Stimulated activated naive CD8-positive, alpha-beta T cell treated with anti-CD3 and anti-CD28 coated beads, Interleukin-15, amount 100 ng/mL, for 72 hours (primary cell): ENCODE measurements around the gene LRRC32.

Source experiments
- ATAC-seq: fragments of 150-1000 bp; cut with Tn5 transposase; 2 replicates; pipeline ENCODE4 v1.10.0; 2021; ENCODE audit warnings: mild to moderate bottlenecking, moderate library complexity
- DNase-seq, 2 donors: peaks; one replicate each; pipeline ENCODE4 v3.0.0; 2021 to 2022
- H3K27ac Mint-ChIP-seq, 2 donors: one replicate each; pipeline ENCODE4 v1.8.0; 2022; ENCODE audit warnings: mild to moderate bottlenecking in 2 of 2, mixed read lengths in 2 of 2, moderate library complexity in 2 of 2
- H3K27me3 Mint-ChIP-seq: one replicate; pipeline ENCODE4 v1.8.0; 2022; ENCODE audit warnings: mixed read lengths
- H3K4me1 Mint-ChIP-seq: one replicate; pipeline ENCODE4 v1.8.0; 2022; ENCODE audit warnings: mild to moderate bottlenecking, mixed read lengths
- H3K4me3 Mint-ChIP-seq, 2 donors: one replicate each; pipeline ENCODE4 v1.8.0; 2022; ENCODE audit warnings: mild to moderate bottlenecking in 2 of 2, mixed read lengths in 2 of 2, moderate library complexity in 1 of 2
- H3K9me3 Mint-ChIP-seq, 2 donors: one replicate each; pipeline ENCODE4 v1.8.0; 2022; ENCODE audit warnings: mixed read lengths in 2 of 2

The LRRC32 gene

DNA sequence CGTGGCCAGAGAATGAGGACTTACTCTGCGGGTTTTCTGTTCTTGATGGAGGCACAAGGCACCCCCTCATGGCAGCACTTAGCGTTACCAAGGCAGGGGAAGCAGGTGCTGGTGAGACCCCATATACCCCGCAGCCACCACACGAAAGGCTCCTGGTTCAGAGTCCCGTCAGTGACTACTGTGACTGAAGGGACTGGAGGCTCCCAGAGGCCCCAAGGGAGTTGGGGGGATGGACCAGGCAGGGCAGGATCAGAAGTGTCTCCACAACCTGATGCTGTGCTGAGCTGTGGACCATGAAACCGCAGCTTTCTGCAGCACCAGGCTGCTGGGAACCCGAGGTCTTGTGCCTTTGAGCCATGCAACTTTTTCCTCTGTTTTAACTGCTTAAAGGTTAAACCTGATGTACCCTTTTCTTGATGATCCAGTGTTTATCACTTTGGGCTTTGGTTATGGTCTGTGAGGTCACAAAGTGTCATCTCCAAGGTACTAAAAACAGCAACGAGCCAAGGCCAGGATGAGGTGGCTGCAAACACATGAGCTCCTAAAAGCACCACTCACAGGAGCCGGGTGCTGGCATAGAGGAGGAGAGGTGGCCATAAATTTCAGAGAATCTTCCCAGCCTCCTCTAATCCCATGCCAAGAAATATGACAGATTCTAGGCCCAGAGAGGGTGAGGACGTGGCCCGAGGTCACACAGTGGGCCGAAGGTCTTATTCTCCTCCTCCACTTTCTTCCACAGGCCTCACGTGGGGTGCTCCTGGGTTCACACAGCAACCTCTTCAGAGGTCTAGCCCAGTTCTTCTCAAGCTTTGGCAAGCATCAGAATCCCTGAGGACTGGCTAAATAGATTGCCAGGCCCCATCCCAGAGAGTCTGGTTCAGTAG is 4.2 kb upstream of the LRRC32 start:
- Mint-ChIP-seq H3K27me3 (peaks cover 30% of the 10 kb centered on the region), H3K9me3 (no peaks in the 10 kb centered on the region), H3K4me3 (no peak overlapping the region), H3K4me1 (peaks cover 86% of the 10 kb centered on the region), H3K27ac (no peak overlapping the region)
- DNase-seq (no peak), ATAC-seq (no peak)

DNA sequence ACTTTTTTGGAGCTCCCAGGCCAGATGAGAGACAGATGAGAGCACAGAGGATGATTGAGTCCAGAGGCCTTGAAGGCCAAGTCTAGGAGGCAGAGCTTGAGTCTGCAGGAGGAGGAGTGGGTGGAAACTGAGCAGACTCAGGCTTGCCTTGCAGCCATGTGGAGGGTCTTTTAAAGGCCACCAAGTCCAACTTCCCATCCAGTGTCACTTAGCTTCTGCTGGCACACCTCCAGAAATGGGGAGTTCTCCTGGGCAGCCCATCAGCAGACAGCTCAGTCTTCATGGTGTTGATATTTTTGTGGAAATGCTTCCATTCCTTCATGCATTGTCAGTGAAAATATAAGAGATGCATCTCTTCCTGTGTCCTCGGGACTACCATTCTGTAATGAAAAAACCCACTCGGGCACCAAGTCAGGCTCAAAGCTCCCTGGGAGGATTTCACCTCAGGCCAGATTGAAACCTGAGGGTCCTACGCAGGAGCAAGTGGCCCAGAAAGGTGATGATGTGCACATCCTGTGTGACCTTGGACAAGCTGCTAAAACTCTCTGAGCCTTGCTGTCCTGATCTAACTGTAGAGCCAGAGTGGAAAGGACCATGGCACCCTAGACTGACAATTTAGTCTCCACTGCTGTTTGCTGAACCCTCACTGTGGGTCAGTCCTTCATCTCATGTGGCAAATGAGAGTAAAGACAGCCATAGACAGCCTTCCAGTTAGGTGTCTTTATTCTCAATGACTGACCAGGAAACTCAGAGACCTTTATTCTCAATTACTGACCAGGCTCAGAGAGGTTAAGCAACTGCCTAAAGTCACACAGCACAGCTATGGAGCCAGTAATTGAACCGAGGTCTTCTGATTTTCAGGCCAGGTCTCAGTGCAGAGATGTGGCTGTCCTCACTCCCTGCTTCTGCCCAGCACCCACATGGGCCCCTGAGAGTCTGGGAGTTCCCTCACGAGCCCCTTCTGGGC is 2.9 kb upstream of the LRRC32 start:
- Mint-ChIP-seq H3K27me3 (peaks cover 34% of the 10 kb centered on the region), H3K4me1 (peaks cover 82% of the 10 kb centered on the region), H3K4me3 (peak overlapping the region; percentile 63 to 65), H3K27ac (peak overlapping the region; percentile 53 to 78), H3K9me3 (no peaks in the 10 kb centered on the region)
- no peak for DNase-seq
- no peak for ATAC-seq

DNA sequence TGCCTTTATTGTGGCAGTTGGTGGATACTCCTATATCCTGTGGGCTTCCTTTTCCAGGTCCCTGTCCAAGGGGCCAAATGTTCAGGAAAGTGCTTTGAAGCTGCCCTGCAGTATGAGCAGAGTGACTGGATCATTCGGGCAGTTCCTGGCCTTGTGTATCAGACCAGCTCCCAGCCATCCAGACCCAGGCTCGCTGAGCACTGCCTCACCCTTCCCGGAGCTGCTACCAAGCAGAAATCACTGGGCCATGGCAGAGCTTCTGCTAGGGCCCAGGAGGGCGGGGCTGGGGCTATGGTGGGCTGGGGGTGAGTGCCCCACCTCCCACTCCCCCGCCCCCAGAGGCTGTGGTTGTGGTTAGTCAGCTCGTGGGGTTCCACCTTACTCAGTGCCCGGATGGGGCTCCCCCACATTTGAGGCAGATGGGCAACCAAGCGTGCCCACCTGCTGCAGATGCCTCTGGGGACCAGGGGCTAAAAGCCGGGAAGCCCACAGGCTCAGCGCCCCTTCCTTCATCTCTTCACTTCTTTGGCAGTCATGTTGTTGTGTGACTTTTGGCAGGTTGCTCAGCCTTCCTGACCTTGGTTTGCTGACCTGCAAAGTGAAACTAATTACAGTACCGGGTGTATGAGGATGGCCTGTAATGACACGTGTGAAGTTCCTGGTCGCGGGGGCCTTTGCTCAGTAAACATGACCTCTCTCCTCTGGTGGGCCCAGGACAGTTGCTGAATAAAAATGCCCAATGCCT is 2.1 kb upstream of the LRRC32 start:
- DNase-seq (peak; percentile 49 to 54), ATAC-seq (peak; percentile 68)
- Mint-ChIP-seq H3K9me3 (no peaks in the 10 kb centered on the region), H3K4me1 (peaks cover 82% of the 10 kb centered on the region), H3K27ac (peak overlapping the region; percentile 53 to 78), H3K27me3 (peaks cover 33% of the 10 kb centered on the region), H3K4me3 (peak overlapping the region; percentile 63 to 65)

DNA sequence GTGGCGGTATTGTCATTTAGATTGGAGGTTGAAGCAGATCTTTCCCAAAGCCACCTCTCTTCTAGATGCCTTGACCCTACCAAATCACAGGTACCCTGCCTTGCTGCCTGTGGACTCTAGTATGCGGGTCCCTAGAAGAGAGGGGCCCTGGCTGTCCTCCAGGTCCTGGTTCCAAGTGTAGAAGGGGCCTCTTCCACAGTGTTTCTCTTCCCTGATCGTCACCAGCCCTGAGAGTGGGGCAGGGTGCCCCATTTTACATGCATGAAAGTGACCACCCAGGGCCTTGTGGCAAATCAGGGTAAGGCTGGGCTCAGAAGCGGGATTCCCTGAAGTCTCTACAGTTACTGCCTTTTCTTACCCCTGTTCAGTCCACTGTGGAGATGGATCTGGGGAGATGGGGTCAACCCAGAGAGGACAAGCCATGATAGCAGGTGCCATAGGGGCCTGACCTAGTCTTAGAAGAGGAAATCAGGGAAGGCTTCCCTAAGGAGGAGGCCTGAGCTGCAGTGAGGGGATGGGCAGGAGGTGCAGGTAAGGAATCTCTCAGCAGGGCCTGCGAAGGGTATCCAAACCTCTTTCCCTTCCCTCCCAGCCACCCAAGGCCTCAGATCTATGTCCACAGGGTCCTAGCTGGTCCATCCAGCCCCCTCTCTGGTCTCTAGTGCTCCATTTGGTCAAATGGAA is 1.2 kb upstream of the LRRC32 start:
- Mint-ChIP-seq H3K9me3 (no peaks in the 10 kb centered on the region), H3K27ac (no peak overlapping the region), H3K4me3 (peak overlapping the region; percentile 49 to 50), H3K27me3 (peaks cover 33% of the 10 kb centered on the region), H3K4me1 (peaks cover 82% of the 10 kb centered on the region)
- ATAC-seq (no peak), DNase-seq (no peak)

DNA sequence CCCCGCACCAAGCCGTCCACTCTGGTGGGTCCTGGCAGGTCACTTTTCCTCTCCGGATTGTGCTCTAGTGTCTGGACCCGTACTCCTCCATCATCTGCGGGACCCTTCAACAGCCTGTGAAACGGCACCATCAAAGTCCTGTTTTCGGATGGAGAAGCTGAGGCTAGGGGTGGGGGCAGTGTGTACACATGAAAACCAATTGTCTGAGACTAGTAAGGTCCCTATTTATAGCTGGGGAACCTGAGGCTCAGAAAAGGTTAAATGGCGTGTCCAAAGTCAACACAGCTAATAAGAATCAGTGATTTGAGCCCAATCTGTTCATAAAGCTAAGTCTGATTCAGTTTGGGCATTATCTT is 668 bp upstream of the LRRC32 start:
- Mint-ChIP-seq H3K4me1 (peaks cover 82% of the 10 kb centered on the region), H3K27me3 (peaks cover 33% of the 10 kb centered on the region), H3K9me3 (no peaks in the 10 kb centered on the region), H3K4me3 (peak overlapping the region; percentile 49 to 50), H3K27ac (no peak overlapping the region)
- DNase-seq (no peak), ATAC-seq (no peak)

DNA sequence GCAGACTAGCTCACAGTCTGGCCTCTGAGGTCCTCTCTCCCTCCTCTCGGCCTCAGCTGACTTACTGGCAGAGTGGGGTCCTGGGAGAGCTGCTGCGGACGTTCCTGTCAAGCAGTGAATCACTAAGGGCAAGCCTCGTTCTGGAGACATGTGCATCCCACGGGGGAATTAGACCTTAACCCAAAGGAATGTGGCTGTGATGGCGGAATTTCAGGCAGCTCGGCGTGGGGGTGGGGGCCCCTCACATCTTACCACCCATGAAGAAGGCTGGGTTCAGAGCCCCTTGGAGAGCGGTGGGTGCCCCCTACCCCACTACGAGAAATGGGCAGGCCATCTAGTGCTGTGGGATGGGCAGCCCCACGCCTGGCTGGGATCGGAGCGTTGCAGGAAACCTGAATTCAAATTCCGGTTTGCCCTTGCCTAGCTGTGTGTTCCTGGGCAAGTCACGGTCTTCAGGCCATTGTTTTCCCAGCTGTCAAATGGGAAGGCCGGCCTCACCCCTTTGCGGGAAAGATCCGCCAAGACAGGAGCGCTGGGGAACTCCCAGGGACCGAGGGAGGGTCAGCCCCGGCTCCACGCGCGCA is 554 bp downstream of the LRRC32 start:
- DNase-seq (no peak), ATAC-seq (no peak)
- Mint-ChIP-seq H3K4me1 (peaks cover 84% of the 10 kb centered on the region), H3K27me3 (peaks cover 24% of the 10 kb centered on the region), H3K27ac (peak overlapping the region in 1 of 2 donors; percentile 48), H3K4me3 (peak overlapping the region; percentile 68 to 77), H3K9me3 (no peaks in the 10 kb centered on the region)

DNA sequence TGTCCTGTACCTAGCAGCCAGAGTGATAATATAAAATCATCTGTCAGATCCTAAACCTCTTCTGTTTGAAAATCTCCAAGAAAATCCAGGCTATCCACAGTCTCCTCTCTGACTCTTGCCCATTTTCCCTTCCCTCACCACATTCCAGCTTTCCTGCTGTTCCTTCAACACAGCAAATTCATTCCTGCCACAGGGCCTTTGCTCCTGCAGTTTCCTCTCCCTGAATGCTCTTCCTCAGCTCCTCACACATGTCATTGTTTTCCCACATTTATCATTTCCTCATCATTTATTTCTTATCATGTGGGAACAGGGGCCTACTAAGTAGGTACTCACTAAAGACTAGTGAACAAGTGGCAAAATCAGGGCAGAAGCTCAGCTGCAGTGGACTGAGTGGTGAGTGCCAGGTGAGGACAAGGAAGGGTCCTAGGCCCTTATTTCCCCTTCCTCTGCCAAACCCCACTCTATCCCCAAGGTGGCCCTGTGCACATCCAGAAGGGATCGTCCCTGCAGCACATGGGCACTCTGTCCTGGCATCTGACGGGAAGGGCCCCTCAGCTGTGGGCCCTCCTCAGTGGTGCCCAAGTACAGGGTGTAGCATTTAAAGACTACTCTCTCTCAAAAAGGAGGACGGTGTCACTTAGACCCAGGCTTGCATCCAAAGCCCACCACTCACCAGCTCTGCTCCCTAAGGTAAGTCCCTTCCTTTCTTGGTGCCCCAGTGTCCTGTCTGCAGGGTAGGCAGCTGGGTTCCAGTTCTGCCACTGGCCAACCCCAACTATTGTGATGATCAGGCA is 2.0 kb downstream of the LRRC32 start:
- ATAC-seq, result no peak
- DNase-seq, result no peak
- peaks cover 84% of the 10 kb centered on the region for H3K4me1 Mint-ChIP-seq
- no peaks in the 10 kb centered on the region for H3K9me3 Mint-ChIP-seq
- peak overlapping the region; percentile 68 to 77 for H3K4me3 Mint-ChIP-seq
- H3K27ac Mint-ChIP-seq, result peak overlapping the region; percentile 8 to 54
- H3K27me3 Mint-ChIP-seq, result peaks cover 29% of the 10 kb centered on the region

DNA sequence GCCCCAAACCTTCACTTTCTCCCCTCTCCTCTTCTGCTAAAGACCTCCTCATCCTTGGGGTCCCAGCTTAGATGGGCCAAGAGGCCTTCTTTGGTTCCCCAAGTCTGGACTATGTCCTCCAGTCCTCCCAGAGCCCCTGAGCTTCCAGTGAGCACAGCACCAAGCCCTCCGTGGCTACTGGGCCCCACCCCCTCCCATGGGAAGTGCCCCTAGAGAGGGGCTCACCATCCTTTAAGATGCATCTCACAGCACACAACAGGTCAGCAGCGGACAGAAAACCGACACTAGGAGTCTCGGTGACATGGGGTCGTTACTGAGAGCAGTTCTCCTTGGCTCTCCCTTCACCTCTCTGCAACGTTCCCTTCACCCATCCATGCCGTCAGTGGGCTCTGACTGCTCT is 2.7 kb downstream of the LRRC32 start:
- Mint-ChIP-seq H3K4me3 (peak overlapping the region; percentile 68 to 77), H3K27ac (peak overlapping the region; percentile 6 to 82)
- DNase-seq, result no peak

DNA sequence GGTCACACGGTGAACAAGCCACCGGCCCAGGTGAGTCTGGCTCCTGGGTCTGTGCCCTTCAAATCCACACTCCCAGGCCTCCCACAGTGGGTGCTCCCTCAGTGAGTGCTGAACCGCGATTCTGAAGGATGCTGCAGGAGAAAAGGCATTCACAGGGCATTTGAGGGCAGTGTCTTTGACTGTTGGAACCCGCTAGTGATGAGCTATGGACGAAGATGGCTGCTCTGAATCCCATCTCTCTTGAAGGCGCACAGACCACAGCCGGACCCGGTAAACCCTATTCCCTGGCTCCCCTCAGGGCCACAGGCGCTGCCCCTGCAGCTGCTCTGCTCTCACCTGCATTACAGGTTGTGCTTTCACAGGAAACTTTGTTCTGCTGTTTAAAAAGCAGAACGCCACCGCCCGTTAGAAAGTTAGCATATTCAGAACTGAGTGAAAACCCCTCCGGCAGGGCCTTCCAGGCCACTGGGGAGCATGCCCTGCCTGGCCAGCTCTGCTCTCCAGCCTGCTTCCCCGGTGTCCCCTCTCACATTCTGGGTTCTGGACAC is 3.2 kb downstream of the LRRC32 start:
- Mint-ChIP-seq H3K4me1 (peaks cover 74% of the 10 kb centered on the region), H3K4me3 (peak overlapping the region; percentile 68 to 77), H3K27me3 (peaks cover 30% of the 10 kb centered on the region), H3K9me3 (no peaks in the 10 kb centered on the region), H3K27ac (peak overlapping the region in 1 of 2 donors; percentile 9)
- no peak for DNase-seq
- ATAC-seq, result no peak

More for the DNA sequence above, 2.7 kb downstream of the LRRC32 start:
- no peak for ATAC-seq
- peaks cover 30% of the 10 kb centered on the region for H3K27me3 Mint-ChIP-seq
- H3K4me1 Mint-ChIP-seq, result peaks cover 79% of the 10 kb centered on the region
- no peaks in the 10 kb centered on the region for H3K9me3 Mint-ChIP-seq

DNA sequence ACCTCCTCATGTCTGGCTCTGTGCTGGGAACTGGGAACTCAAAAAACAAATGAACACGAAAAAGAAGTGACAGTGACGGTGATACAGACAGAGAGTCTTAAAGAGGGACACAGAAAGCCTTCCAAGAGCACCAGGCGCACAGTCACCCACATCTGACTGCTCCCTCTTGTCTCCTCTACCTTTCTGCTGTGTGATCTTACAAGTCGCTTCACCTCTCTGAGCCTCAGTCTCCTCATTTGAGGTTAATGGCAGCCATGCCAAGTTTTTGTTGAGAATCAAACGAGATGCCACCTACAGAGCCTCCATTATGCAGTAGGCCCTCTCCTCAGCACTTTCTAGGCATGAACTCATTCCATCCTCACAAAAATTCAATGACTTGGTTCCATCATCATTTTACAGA is 3.7 kb downstream of the LRRC32 start:
- peaks cover 69% of the 10 kb centered on the region for H3K4me1 Mint-ChIP-seq
- H3K27ac Mint-ChIP-seq, result peak overlapping the region; percentile 9 to 45

DNA sequence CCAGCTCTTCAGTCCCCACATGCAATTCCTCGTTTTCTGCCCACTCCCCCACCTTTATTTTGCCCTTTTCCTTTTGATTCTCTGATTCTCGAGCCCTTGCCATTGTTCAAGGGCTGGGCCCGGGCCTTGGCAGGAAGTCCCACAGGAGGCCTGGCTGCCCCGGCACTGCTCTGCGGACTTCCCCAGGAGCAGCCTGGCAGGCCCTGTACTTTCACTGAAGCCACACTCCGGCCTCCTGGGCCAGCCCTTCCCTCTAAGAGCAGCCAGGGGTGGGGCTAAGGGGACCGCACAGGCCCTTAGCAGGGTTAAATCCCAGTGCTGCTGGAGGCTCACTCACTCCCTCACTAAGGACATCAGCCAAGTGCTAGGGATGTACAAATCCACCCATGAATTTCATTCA is 4.1 kb downstream of the LRRC32 start:
- Mint-ChIP-seq H3K9me3 (no peaks in the 10 kb centered on the region), H3K27ac (peak overlapping the region; percentile 17 to 45), H3K4me3 (peak overlapping the region; percentile 61 to 77), H3K4me1 (peaks cover 65% of the 10 kb centered on the region), H3K27me3 (peaks cover 30% of the 10 kb centered on the region)
- peak in 1 of 2 donors; percentile 28 for DNase-seq
- peak; percentile 12 for ATAC-seq

More for the DNA sequence above, 3.7 kb downstream of the LRRC32 start:
- no peak for ATAC-seq
- Mint-ChIP-seq H3K4me3 (peak overlapping the region; percentile 61 to 77), H3K9me3 (no peaks in the 10 kb centered on the region), H3K27me3 (peaks cover 30% of the 10 kb centered on the region)
- no peak for DNase-seq

DNA sequence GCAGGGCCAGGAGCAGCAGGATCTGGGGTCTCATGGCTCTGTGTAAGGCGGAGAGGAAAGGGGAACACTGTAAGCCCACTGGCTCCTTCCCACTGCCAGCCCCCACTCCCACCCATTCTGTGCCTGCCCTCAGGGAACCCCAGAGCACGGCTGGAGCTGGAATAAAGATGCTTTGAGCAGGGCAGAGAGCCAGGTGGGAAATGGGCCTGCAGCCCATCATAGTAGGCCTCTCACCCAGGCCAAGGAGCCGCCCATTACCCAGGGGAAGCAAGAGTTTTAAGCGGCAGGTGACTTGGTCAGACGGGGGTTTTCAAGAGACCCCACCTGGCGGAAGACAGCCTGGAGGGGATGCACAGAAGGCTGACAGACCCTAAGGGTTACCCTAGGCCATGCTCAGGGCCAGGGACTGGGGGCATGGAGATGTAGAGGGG is 4.6 kb downstream of the LRRC32 start:
- Mint-ChIP-seq H3K27ac (peak overlapping the region; percentile 34 to 74), H3K4me1 (peaks cover 60% of the 10 kb centered on the region), H3K9me3 (no peaks in the 10 kb centered on the region), H3K27me3 (peaks cover 30% of the 10 kb centered on the region), H3K4me3 (peak overlapping the region in 1 of 2 donors; percentile 77)
- no peak for DNase-seq
- no peak for ATAC-seq

DNA sequence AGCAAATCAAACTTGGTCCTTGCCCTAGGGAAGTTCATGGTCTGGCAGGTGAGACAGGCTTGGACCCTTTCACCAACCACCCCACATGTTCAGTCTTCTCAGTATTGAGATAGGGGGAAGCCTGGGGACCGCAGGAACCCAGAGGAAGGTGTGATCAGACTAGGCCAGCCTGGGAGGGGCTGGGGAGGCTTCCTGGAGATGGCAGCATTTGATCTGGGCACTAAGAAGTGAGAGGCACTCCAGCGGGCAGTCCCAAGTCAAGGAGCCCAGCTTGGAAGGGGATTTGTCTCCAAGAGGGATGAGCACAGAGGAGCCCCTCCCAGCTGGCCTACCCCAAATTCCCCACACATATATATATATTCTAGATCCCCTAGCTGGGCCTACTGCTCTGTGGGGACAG is 5.4 kb downstream of the LRRC32 start:
- Mint-ChIP-seq H3K4me1 (peaks cover 60% of the 10 kb centered on the region), H3K27me3 (peaks cover 36% of the 10 kb centered on the region), H3K4me3 (peak overlapping the region; percentile 47 to 53), H3K27ac (peak overlapping the region; percentile 92 to 94), H3K9me3 (no peaks in the 10 kb centered on the region)
- DNase-seq, result no peak
- ATAC-seq, result peak; percentile 68
